Esophagus squamous epithelium (tissue), 4 donors: ENCODE results near the gene ACP7.

Source experiments
- CTCF ChIP-seq, 6 experiments: fragments of 450-650 bp in 4 of 6; fragments of 200-600 bp in 2 of 6; sonication (generic) in 2 of 6; IDR thresholded peaks; one replicate each; pipeline ENCODE4 v1.5.1; 2016 to 2019; ENCODE audit warnings: antibody characterized with exemption in 6 of 6, mild to moderate bottlenecking in 4 of 6, moderate library complexity in 4 of 6
- POLR2A ChIP-seq, 4 donors: fragments of 450-650 bp; IDR thresholded peaks; one replicate each; pipeline ENCODE4 v1.6.1; 2017; ENCODE audit warnings: antibody characterized with exemption in 4 of 4, mild to moderate bottlenecking in 4 of 4, moderate library complexity in 3 of 4

- TF ChIP-seq CTCF (IDR thresholded peaks at IDR 0.05) (no peak), POLR2A (IDR thresholded peaks at IDR 0.05) (no peak)
These were observed 66.8 kb downstream of the ACP7 start for GRCh38 chr19:39150807-39151600.
